ENCODE results near the gene MTCL1. TPM values are rescaled to one million over a fixed set of nuclear protein-coding genes. Genes with fewer than 3 reads are reported as not detected.

The MTCL1 gene
- 20.5 and 23.5 TPM in 2 replicates for total RNA-seq

GRCh38 chr18:8705238-8705960 is at the start of gene MTCL1:
Gene MTCL1, plus strand, starts transcription at chr18:8705556. Its CDS starts 105 bp downstream, at chr18:8705661.

Other genes with a start within 250 kb of the MTCL1 start
- gene RAB12, start 96.1 kb upstream of the MTCL1 start, total RNA-seq, result 53.6 and 63.2 TPM in 2 replicates